Measurements from ENCODE around the gene RPTOR. TPM values are rescaled to one million over a fixed set of nuclear protein-coding genes. Genes with fewer than 3 reads are reported as not detected.
"Not testable (repeated sequence)": the region's sequence is repeated elsewhere in the genome, so short reads cannot be mapped to it uniquely, and the experiment has no call there.

Gene RPTOR
- total RNA-seq, 1 experiment from 2014 or later, result 15.2 TPM

GRCh38 chr17:80742091-80742490 lies 197.5 kb downstream of the RPTOR start:
- DNase-seq (ENCODE audit: low spot score), result no peak

GRCh38 chr17:80742581-80743180 lies 198.0 kb downstream of the RPTOR start:
- DNase-seq (ENCODE audit: low spot score), result no peak

DNA sequence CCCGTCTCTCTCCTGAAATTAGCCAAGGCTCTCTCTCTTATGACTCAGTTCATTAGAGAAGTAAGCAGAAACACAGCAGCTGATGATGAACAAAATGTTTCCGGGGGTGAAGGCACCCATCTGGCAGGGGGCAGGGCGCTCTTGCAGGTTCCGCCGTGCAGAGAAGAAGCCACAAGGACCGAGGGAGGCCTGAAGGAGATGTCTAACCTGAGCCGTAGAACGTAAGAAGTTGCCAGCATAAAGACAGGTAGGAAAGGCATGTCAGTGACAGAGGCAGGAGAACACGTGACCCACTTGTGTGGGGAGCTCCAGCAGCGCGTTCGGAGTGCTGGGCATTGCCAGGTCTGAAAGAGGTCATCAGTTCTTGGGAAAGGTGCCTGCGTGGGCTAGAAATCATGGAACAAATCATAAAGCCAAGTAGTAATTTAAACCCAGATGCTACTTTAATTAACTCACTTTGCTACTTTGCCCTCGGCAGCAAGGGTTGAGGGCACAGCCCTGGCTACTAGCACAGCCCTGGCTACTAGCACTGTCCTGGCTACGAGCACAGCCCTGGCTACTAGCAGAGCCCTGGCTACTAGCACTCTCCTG lies 198.6 kb downstream of the RPTOR start:
- no peak for DNase-seq (ENCODE audit: low spot score)

DNA sequence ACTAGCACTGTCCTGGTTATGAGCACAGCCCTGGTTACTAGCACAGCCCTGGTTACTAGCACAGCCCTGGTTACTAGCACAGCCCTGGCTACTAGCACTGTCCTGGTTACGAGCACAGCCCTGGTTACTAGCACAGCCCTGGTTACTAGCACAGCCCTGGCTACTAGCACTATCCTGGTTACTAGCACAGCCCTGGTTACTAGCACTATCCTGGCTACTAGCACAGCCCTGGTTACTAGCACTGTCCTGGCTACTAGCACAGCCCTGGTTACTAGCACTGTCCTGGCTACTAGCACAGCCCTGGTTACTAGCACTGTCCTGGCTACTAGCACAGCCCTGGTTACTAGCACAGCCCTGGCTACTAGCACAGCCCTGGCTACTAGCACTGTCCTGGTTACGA lies 199.3 kb downstream of the RPTOR start:
- not testable (repeated sequence) for DNase-seq (ENCODE audit: low spot score)

- DNase-seq (ENCODE audit: low spot score), result not testable (repeated sequence)
Measured at GRCh38 chr17:80744725-80745124, 200.1 kb downstream of the RPTOR start.

DNA sequence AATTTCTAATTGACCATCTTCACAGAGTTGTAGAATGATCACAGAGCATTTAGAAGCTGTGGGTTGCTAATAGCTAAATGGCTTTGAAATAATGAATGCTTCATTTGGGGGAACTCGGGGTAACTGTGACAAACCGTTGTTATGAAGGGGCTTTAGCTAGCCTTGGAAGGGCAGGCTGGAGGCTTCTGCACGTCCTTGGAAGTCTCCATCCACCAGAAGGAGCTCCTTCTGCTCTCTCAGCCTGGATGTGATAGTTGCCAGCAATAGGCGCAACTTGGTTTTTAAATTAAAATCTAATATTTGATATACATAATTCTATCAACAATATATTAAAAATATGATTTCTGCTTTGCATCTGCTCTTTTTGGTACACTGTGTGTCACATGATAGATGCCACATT lies 200.5 kb downstream of the RPTOR start:
- DNase-seq (ENCODE audit: low spot score), result no peak

- DNase-seq (ENCODE audit: low spot score), result no peak
Measured at GRCh38 chr17:80746262-80746935, 201.8 kb downstream of the RPTOR start.

GRCh38 chr17:80747469-80747868 lies 202.8 kb downstream of the RPTOR start:
- DNase-seq (ENCODE audit: low spot score), result no peak

GRCh38 chr17:80749611-80750010 lies 205.0 kb downstream of the RPTOR start:
- no peak for DNase-seq (ENCODE audit: low spot score)

DNA sequence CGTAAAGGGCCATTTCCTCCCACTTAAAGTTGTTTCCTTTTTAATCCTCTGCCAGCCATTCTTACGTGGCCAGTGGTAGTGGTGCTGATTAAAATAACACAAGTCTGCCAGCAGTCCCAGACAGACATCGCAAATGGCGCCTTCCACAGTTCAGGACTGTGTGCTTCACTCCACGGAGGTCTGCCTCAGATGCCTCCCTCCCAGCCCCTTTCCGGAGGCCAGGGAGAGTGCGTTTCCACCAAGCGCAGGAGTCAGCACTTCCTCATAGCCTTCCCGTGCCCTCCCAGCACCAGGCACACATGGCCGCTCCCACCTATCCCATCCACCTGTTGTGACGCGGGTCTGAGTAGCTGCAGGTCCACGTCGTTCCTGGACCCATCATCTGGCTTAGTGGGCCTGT lies 205.6 kb downstream of the RPTOR start:
- no peak for DNase-seq (ENCODE audit: low spot score)

GRCh38 chr17:80751070-80751945 lies 206.7 kb downstream of the RPTOR start:
- DNase-seq (ENCODE audit: low spot score), result no peak

GRCh38 chr17:80751946-80752581 lies 207.4 kb downstream of the RPTOR start:
- DNase-seq (ENCODE audit: low spot score), result no peak

- no peak for DNase-seq (ENCODE audit: low spot score)
Measured at GRCh38 chr17:80753685-80754345, 209.2 kb downstream of the RPTOR start.

GRCh38 chr17:80754846-80755245 lies 210.2 kb downstream of the RPTOR start:
- no peak for DNase-seq (ENCODE audit: low spot score)

DNA sequence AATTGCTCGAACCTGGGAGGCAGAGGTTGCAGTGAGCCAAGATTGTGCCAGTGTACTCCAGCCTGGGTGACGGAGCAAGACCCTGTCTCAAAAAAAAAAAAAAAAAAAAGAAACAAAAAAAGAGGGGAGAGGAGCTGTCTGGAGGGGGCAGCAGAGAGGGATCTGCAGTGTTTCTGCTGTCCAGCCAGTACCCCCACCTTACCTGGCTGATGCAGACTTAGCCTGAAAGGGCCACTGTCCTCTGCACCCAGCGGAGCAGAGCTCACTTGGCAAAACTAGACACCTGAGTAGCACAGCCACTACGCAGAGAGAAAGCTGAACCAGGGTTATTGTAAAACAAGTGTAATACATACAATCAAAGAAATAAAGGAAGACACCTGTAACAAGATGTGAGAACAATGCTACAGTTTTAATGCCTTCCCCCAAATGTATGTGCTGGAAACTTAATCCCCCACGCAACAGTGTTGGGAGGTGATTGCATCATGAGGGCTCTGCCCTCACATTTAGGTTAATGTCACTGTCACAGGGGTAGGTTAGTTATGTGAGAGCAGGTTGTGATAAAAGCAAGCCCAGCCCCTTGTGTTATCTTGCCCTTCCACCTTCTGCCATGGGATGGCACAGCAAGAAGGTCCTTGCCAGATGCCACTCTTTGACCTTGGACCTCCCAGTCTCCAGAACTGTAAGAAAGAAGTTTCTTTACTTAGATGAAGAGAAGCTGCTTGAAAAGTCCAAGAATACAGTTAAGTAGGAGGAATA lies 211.2 kb downstream of the RPTOR start:
- DNase-seq (ENCODE audit: low spot score), result no peak

DNA sequence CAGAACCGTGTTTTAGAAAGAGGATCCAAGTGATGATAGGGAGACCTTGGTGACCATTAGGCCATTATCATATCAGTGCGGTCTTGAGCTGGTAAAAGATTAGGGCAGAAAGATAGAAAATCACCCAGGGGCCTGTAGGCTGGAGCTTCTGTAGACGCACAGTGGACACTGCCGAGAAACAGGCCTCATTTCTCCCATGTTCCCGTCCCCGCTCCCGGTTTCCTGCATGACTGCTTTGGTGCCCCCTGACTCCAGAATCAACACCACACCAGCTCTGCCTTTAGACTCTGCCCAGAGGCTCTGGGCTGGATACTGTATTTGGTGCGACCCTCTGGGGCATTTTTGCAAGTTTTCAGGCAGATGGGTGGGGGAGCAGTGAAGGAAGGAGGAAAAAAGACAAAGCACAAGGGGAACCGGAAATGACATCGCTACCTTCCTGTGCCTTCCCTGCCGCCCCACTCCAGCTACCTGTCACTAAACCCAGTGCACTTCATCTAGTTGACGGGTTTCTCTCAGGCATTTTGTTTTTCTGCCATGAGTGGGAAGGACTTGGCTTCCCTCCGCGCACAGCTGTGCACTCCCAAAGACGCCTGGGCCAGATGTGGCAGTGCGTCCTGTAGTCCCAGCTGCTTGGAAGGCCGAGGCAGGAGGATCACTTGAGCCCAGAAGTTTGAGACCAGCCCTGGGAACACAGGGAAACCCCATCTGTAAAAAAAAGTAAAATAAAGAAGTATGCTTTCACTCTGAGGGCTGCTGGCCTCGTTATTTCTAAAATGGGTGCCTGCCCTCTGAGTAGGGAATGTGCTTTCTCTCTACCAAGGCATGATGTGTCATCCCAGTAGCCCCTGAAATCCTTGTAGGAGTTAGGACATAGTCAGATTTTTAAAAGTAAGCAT lies 214.1 kb downstream of the RPTOR start:
- DNase-seq (ENCODE audit: low spot score), result no peak

GRCh38 chr17:80759377-80759673 lies 214.7 kb downstream of the RPTOR start:
- no peak for DNase-seq (ENCODE audit: low spot score)

GRCh38 chr17:80760511-80760911 lies 215.9 kb downstream of the RPTOR start:
- peak; percentile 91 for DNase-seq (ENCODE audit: low spot score)

DNA sequence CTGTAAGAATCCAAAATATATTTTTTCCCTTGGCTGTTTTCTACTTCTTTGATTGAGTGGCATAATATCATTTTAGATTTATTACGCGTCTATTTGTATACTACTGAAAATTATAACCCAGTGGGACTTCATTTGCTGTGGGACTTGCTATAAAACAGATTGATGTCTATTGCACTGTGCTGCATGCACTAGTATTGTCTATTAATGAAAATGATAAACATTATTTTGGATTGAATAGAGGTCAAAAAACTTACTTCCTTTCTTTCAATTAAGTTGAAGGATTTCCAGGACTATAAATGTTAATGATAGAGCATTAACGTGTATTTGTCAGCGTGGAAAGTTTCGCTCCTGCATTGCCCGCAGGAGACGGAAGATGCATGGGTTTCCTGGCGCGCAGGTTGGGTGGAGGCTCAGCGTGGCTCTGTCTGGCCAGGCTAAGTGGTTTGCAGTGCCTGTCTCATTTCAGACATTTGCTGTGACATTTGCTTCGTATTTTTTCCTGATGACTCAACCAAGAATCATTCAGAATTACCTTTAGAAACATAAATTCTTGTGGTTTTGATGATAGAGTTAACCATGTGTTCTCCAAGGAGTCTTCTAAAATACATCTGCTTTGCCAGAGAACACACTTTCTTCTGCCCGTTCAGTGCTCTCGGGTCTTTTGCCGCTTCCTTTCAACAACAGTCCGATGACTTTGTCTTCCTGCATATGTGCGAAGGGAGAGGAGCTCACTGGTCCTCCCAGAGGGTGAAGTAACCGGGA lies 216.7 kb downstream of the RPTOR start:
- peak; percentile 87 for DNase-seq (ENCODE audit: low spot score)
